ENCODE results near the gene RNF123.

DNA sequence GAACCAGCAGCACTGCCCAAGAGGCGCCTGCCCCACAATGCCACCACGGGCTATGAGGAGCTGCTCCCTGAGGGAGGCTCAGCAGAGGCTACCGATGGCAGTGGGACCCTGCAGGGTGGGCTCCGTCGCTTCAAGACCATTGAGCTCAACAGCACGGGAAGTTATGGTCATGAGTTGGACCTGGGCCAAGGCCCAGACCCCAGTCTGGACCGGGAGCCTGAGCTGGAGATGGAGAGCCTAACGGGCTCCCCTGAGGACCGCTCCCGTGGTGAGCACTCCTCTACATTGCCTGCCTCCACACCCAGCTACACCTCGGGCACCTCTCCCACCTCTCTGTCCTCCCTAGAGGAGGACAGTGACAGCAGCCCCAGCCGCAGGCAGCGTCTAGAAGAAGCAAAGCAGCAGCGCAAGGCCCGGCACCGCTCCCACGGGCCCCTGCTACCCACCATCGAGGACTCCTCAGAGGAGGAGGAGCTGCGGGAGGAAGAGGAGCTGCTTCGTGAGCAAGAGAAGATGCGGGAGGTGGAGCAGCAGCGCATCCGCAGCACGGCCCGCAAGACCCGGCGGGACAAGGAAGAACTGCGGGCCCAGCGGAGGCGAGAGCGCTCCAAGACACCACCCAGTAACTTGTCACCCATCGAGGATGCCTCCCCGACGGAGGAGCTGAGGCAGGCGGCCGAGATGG lies 37.0 kb upstream of the RNF123 start:
- TF ChIP-seq, protein P1, sequence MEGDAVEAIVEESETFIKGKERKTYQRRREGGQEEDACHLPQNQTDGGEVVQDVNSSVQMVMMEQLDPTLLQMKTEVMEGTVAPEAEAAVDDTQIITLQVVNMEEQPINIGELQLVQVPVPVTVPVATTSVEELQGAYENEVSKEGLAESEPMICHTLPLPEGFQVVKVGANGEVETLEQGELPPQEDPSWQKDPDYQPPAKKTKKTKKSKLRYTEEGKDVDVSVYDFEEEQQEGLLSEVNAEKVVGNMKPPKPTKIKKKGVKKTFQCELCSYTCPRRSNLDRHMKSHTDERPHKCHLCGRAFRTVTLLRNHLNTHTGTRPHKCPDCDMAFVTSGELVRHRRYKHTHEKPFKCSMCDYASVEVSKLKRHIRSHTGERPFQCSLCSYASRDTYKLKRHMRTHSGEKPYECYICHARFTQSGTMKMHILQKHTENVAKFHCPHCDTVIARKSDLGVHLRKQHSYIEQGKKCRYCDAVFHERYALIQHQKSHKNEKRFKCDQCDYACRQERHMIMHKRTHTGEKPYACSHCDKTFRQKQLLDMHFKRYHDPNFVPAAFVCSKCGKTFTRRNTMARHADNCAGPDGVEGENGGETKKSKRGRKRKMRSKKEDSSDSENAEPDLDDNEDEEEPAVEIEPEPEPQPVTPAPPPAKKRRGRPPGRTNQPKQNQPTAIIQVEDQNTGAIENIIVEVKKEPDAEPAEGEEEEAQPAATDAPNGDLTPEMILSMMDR (IDR thresholded peaks at IDR 0.05): no peak
- no peak for TF ChIP-seq POLR2A (IDR thresholded peaks at IDR 0.05)
